Liver (tissue), 9 donors: Measurements from ENCODE around the gene VGLL4. TPM values are rescaled to one million over a fixed set of nuclear protein-coding genes. Genes with fewer than 3 reads are reported as not detected.

Experiments
- DNase-seq: peaks from one replicate; pipeline ENCODE4 v3.0.0-alpha.2; 2017; ENCODE audit warnings: low spot score
- H3K27ac ChIP-seq, 2 donors: one replicate each; pipeline ENCODE4 v1.7.0; 2013; ENCODE audit warnings: inconsistent platforms in 2 of 2, low read length in 2 of 2, control low read depth in 1 of 2, low read depth in 1 of 2, mild to moderate bottlenecking in 1 of 2
- H3K27me3 ChIP-seq, 4 donors: one replicate each; pipeline versions ENCODE4 v1.6.1 to v1.7.0; 2013; ENCODE audit warnings: low read length in 3 of 4, inconsistent platforms in 1 of 4, mild to moderate bottlenecking in 1 of 4, moderate library complexity in 1 of 4; ENCODE audit not compliant: control insufficient read depth in 4 of 4, insufficient read depth in 4 of 4
- H3K36me3 ChIP-seq, 4 donors: one replicate each; pipeline versions ENCODE4 v1.6.1 to v1.7.0; 2013; ENCODE audit warnings: low read length in 3 of 4, mild to moderate bottlenecking in 3 of 4, low read depth in 1 of 4, moderate library complexity in 1 of 4; ENCODE audit not compliant: control insufficient read depth in 4 of 4, insufficient read depth in 3 of 4
- H3K4me1 ChIP-seq, 4 donors: one replicate each; pipeline versions ENCODE4 v1.6.1 to v1.7.0; 2013; ENCODE audit warnings: low read length in 3 of 4, mild to moderate bottlenecking in 3 of 4, moderate library complexity in 1 of 4; ENCODE audit not compliant: control insufficient read depth in 4 of 4, insufficient read depth in 4 of 4
- H3K4me3 ChIP-seq, 3 donors: one replicate each; pipeline versions ENCODE4 v1.6.1 to v1.7.0; 2013; ENCODE audit warnings: low read length in 3 of 3, control low read depth in 1 of 3, low read depth in 1 of 3, mild to moderate bottlenecking in 1 of 3
- H3K9ac ChIP-seq, 2 donors: one replicate each; pipeline ENCODE4 v1.7.0; 2013; ENCODE audit warnings: low read length in 2 of 2, mild to moderate bottlenecking in 2 of 2, moderate library complexity in 2 of 2, control low read depth in 1 of 2, low read depth in 1 of 2
- H3K9me3 ChIP-seq, 4 donors: one replicate each; pipeline versions ENCODE4 v1.6.1 to v1.7.0; 2013; ENCODE audit warnings: low read length in 3 of 4; ENCODE audit not compliant: control insufficient read depth in 4 of 4
- FOXA1 ChIP-seq: IDR thresholded peaks from 2 replicates; pipeline ENCODE4 v1.6.1; 2016; ENCODE audit warnings: antibody characterized with exemption
- GABPA ChIP-seq, 2 donors: IDR thresholded peaks in 1 of 2; conservative IDR thresholded peaks in 1 of 2; 2 replicates each; pipeline ENCODE4 v1.6.1; 2016; ENCODE audit warnings: antibody characterized with exemption in 2 of 2, mild to moderate bottlenecking in 1 of 2, moderate library complexity in 1 of 2
- HNF4A ChIP-seq, 2 donors: conservative IDR thresholded peaks; 2 replicates each; pipeline ENCODE4 v1.6.1; 2016; ENCODE audit warnings: antibody characterized with exemption in 2 of 2, mild to moderate bottlenecking in 2 of 2
- MAX ChIP-seq: IDR thresholded peaks from 2 replicates; pipeline ENCODE4 v1.6.1; 2016; ENCODE audit warnings: antibody characterized with exemption
- NR2F2 ChIP-seq: IDR thresholded peaks from 2 replicates; pipeline ENCODE4 v1.6.1; 2016; ENCODE audit warnings: antibody characterized with exemption
- RAD21 ChIP-seq, 2 donors: IDR thresholded peaks; 2 replicates each; pipeline ENCODE4 v1.6.1; 2016; ENCODE audit warnings: antibody characterized with exemption in 2 of 2, mild to moderate bottlenecking in 2 of 2
- REST ChIP-seq: IDR thresholded peaks from 2 replicates; pipeline ENCODE4 v1.6.1; 2016; ENCODE audit warnings: antibody characterized with exemption, mild to moderate bottlenecking
- SP1 ChIP-seq: IDR thresholded peaks from 2 replicates; pipeline ENCODE4 v1.6.1; 2018; ENCODE audit warnings: antibody characterized with exemption, mild to moderate bottlenecking
- TAF1 ChIP-seq: conservative IDR thresholded peaks from 2 replicates; pipeline ENCODE4 v1.6.1; 2016; ENCODE audit warnings: antibody characterized with exemption, mild to moderate bottlenecking
- YY1 ChIP-seq: IDR thresholded peaks from 2 replicates; pipeline ENCODE4 v1.6.1; 2016; ENCODE audit warnings: antibody characterized with exemption, mild to moderate bottlenecking
- WGBS: extraction: QIAGEN DNeasy Blood & Tissue Kit; methylation state at CpG from one replicate; pipeline ENCODE4 v1.1.7; 2013; 5-methylcytosine and 5-hydroxymethylcytosine counted together
- polyA plus RNA-seq, 2 donors: library from polyadenylated mRNA; stranded (reverse) in 1 of 2; unstranded in 1 of 2; fragments of 200-250 nt in 1 of 2; fragments of >200 nt in 1 of 2; fragmentation: Nextera tagmentation in 1 of 2; extraction: Ambion mirVana in 1 of 2; gene quantifications; one replicate each; pipeline versions ENCODE4 v1.2.1 to v1.2.3, GENCODE V29; 2013 to 2015
- total RNA-seq, 2 donors: library from RNA; depleted of rRNA; stranded (reverse); fragments of >200 nt; gene quantifications; one replicate each; pipeline ENCODE4 v1.2.3, GENCODE V29; 2014
- TF ChIP-seq, protein P1 (sequence below): fragments of 150-350 bp; IDR thresholded peaks from 2 replicates; pipeline ENCODE4 v1.5.1; 2017; ENCODE audit warnings: improper control_type of control experiment, low read depth, low read length; ENCODE audit not compliant: missing input control
- TF ChIP-seq, protein P2 (sequence below): IDR thresholded peaks from 2 replicates; pipeline ENCODE4 v1.6.1; 2016; ENCODE audit warnings: antibody characterized with exemption
- donor health status: healthy.
- donor health status: healthy.
- donor health status: healthy.
- donor health status: healthy.
- donor health status: healthy.

Gene VGLL4
- total and polyA plus RNA-seq, 4 donors: 7.2 to 27.9 (median 13.0) TPM

DNA sequence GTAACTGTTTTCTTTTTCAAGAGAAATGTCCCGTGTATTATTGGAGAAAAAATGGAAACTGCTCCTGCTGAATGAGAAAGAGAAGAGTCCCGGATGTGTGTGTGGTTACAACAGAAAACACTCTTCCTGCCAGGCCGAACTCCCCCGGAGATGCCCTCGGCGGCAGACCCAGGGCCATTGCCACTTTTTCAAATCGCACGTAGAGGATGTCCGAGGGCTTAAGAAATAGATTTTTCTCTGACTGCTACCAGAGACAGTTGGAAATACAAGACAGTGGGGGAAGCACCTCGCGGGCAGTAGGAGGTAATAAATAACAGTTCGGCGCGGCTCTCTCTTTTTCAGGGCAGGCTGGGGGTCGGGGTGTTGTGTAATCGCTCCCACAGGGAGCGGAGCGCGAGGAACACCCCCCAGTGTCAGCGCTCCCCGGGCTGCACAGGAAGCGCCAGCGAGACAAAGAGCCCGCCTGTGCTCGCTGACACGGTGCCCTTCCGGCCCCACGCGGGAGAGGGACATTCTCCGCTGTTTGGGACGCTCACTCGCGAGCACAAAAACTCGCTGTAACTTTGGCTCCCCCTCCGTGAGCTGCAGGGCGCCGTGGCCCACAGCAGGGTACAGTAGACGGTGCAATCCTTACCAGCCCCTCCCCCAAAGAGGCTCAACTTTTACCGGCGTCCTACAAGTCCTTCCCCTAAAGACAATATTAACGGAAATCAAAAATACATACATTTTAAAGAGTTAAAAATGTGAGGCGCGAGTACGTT lies 1.1 kb downstream of the VGLL4 start:
- DNase-seq: peak; percentile 72
- Histone ChIP-seq H3K36me3 (no peaks in the 10 kb centered on the region), H3K27ac (peak overlapping the region; percentile 94), H3K27me3 (no peaks in the 10 kb centered on the region), H3K4me3 (peak overlapping the region; percentile 55 to 93 (median 65)), H3K4me1 (peaks cover 0 to 11% (median 5%) of the 10 kb centered on the region in 4 donors), H3K9me3 (no peaks in the 10 kb centered on the region), H3K9ac (peak overlapping the region; percentile 95 to 98)
- WGBS: under 1% methylated on average over 44 of the region's 44 CpGs
- TF ChIP-seq SP1 (peak; percentile 16), TAF1 (peak; percentile 58), HNF4A (conservative IDR thresholded peaks at IDR 0.05) (peak in 1 of 2 donors; percentile 4), REST (peak; percentile 36), GABPA (IDR thresholded peaks at IDR 0.05 in 1 of 2, conservative IDR thresholded peaks at IDR 0.05 in 1 of 2) (peak; percentile 42 to 56), MAX (no peak), NR2F2 (peak; percentile 69), FOXA1 (no peak), YY1 (peak; percentile 96), RAD21 (IDR thresholded peaks at IDR 0.05) (peak; percentile 14 to 27)
- TF ChIP-seq, protein P1, sequence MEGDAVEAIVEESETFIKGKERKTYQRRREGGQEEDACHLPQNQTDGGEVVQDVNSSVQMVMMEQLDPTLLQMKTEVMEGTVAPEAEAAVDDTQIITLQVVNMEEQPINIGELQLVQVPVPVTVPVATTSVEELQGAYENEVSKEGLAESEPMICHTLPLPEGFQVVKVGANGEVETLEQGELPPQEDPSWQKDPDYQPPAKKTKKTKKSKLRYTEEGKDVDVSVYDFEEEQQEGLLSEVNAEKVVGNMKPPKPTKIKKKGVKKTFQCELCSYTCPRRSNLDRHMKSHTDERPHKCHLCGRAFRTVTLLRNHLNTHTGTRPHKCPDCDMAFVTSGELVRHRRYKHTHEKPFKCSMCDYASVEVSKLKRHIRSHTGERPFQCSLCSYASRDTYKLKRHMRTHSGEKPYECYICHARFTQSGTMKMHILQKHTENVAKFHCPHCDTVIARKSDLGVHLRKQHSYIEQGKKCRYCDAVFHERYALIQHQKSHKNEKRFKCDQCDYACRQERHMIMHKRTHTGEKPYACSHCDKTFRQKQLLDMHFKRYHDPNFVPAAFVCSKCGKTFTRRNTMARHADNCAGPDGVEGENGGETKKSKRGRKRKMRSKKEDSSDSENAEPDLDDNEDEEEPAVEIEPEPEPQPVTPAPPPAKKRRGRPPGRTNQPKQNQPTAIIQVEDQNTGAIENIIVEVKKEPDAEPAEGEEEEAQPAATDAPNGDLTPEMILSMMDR: no peak
- TF ChIP-seq, protein P2, sequence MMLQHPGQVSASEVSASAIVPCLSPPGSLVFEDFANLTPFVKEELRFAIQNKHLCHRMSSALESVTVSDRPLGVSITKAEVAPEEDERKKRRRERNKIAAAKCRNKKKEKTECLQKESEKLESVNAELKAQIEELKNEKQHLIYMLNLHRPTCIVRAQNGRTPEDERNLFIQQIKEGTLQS: no peak

- no peaks in the 10 kb centered on the region for H3K27me3 ChIP-seq
- peak overlapping the region; percentile 95 to 98 for H3K9ac ChIP-seq
- WGBS: under 1% methylated on average over 13 of the region's 13 CpGs
- H3K4me3 ChIP-seq: peak overlapping the region; percentile 55 to 93 (median 65)
- H3K9me3 ChIP-seq: no peaks in the 10 kb centered on the region
- DNase-seq: no peak
- no peaks in the 10 kb centered on the region for H3K36me3 ChIP-seq
- H3K4me1 ChIP-seq: peaks cover 0 to 11% (median 5%) of the 10 kb centered on the region in 4 donors
- peak overlapping the region; percentile 94 for H3K27ac ChIP-seq
- peak; percentile 73 for TF ChIP-seq YY1
- no peak for TF ChIP-seq TAF1
These were observed 1.9 kb downstream of the VGLL4 start for GRCh38 chr3:11641683-11642430.
